ENCODE measurements around the gene LRRTM4.

LRRTM4 gene

DNA sequence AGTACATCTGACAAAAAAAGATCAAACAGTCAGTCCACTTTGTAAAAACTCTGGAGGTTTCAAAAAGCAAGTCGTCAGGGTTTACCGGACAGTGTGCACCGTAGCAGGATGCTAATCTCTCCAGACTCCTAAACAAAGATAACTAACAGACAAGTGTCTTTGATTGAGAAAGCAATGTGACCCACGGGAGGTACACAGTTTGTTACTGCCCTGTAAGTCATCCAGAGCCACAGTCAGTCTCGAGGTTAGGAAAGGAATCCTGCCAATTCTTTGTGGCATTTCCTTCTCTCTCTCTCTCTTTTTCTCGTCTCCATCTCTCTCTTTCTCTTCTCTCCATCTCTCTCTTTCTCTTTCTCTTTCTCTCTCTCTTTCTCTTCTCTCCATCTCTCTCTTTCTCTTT is 42.8 kb downstream of the LRRTM4 start:
- TF ChIP-seq, protein P1, sequence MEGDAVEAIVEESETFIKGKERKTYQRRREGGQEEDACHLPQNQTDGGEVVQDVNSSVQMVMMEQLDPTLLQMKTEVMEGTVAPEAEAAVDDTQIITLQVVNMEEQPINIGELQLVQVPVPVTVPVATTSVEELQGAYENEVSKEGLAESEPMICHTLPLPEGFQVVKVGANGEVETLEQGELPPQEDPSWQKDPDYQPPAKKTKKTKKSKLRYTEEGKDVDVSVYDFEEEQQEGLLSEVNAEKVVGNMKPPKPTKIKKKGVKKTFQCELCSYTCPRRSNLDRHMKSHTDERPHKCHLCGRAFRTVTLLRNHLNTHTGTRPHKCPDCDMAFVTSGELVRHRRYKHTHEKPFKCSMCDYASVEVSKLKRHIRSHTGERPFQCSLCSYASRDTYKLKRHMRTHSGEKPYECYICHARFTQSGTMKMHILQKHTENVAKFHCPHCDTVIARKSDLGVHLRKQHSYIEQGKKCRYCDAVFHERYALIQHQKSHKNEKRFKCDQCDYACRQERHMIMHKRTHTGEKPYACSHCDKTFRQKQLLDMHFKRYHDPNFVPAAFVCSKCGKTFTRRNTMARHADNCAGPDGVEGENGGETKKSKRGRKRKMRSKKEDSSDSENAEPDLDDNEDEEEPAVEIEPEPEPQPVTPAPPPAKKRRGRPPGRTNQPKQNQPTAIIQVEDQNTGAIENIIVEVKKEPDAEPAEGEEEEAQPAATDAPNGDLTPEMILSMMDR (IDR thresholded peaks at IDR 0.05; ENCODE audit: low read depth, low read length): no peak
- H3K4me3 ChIP-seq (ENCODE audit: low read depth, low read length): no peak overlapping the region

DNA sequence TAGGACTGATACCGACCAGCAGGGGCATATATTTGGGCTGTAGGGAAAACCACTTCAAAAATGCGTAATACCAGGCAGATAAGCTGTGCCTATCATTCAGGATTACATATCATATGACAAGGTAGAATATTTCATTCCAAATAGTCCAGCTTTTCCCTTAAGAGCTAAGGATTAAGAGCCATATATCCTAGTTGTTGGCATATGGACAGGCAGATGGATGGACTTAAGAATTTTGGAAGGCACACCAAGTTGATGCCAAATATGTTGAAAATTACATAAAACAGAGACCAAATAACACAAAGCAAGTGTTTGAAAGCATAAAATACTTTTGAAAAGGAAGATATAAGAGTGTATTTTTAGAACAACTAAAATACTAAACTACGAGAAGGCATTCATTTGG is 52.1 kb downstream of the LRRTM4 start:
- TF ChIP-seq, protein P1 (IDR thresholded peaks at IDR 0.05; ENCODE audit: low read depth, low read length): no peak

DNA sequence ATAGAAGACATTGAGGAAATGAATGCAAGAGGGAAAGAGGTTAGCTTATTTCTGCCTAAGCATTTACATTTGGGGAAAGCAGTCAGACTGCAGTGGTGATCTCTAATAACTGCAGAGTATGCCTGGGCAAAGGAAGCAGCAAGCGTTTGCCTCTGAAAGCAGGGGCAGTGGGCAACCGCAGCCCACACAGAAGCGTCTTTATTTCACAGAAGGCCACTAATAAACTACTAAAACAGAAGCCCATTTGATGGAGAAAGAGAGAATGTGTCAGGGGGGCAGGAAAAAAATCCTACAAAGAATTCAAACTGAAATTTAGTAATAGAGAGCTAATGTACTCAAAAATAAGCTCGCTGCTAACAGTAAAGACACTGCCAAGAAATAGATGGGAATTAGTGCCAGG is 53.1 kb downstream of the LRRTM4 start:
- no peak overlapping the region for H3K4me3 ChIP-seq (ENCODE audit: low read depth, low read length)
- TF ChIP-seq, protein P1 (IDR thresholded peaks at IDR 0.05; ENCODE audit: low read depth, low read length): no peak

More for the DNA sequence above, 52.1 kb downstream of the LRRTM4 start:
- H3K4me3 ChIP-seq (ENCODE audit: low read depth, low read length): no peak overlapping the region

DNA sequence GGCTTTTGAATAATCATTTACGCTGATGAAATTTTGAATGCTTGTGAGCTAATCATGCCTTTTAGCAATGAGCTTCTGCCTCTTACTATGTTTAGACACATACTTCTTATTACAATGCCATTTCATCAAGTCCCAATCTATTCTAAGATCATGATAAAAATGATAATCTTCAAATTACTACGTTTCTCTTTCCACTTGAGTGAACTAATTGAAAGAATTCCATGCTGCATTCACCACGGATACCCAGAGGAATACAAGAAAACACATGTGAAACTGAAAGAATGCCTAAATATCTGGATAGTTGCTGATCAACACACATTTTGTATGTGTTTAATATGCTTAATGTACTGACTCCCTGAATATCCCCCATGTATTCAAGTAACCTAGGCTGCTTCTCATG is 62.3 kb downstream of the LRRTM4 start:
- TF ChIP-seq, protein P1 (IDR thresholded peaks at IDR 0.05; ENCODE audit: low read depth, low read length): no peak
- no peak overlapping the region for H3K4me3 ChIP-seq (ENCODE audit: low read depth, low read length)

DNA sequence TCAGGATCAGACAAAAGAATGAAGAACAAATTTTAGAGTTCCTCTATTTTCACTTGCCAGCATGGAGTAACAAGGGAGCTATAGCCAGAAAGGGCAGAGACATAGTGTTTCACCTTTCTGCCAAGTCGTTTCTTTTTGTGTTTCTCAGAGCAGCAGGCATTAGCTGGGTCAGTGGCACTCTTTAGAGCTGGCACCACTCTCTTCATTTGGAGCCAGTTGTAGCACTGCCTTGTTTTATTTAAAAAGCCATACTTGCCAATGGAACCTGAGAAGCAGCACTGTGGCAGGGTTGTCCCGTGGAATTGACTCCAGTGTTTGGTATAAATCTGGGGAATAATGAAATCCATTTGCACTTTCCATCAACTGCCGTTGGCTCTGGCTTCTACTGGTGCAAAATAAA is 64.0 kb downstream of the LRRTM4 start:
- H3K4me3 ChIP-seq (ENCODE audit: low read depth, low read length): no peak overlapping the region
- TF ChIP-seq, protein P1 (IDR thresholded peaks at IDR 0.05; ENCODE audit: low read depth, low read length): no peak

DNA sequence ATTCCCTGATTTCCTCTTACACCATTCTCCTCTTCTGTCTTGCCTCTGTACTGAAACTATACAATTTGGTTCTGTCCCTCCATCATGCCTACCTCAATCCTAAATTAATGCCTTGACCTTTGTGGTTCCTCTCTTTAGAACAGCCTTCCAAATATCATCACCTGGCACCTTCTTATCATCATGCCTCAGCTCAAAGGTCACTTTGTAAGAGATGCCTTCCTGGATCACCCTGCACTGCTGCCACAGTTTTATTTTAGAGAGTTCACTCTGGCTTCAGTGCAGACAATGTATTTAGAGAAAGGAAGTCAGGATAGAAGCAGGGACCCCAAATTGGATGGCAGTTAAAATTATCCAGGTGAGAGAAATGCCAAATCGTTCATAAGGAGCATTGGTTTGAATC is 64.5 kb downstream of the LRRTM4 start:
- TF ChIP-seq, protein P1 (IDR thresholded peaks at IDR 0.05; ENCODE audit: low read depth, low read length): no peak
- H3K4me3 ChIP-seq (ENCODE audit: low read depth, low read length): no peak overlapping the region

DNA sequence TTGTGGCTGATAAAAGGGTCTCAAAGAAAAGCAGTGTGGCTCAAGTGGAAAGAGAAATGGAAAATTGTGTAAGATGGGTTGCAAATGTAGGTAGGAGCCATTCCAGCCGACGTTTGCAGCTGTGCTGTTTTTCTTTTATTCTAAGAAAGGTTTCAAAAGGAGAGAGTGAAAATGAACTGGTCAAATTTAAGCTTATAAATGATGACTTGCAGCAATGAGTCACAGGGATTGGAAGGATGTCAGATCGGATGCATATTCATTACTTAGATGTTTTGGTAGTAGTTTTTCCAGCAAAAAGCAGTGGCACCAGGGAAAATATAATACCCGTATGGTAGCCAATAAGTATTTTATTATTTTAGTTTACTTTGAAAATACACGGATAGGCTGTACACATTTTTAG is 79.1 kb downstream of the LRRTM4 start:
- TF ChIP-seq, protein P1 (IDR thresholded peaks at IDR 0.05; ENCODE audit: low read depth, low read length): no peak
- no peak overlapping the region for H3K4me3 ChIP-seq (ENCODE audit: low read depth, low read length)
